Osteocyte (in vitro differentiated cells): Measurements from ENCODE around the gene VSNL1. TPM values are rescaled to one million over a fixed set of nuclear protein-coding genes. Genes with fewer than 3 reads are reported as not detected.

ENCODE experiments used
- DNase-seq: peaks from one replicate; pipeline ENCODE4 v3.0.0; 2021; ENCODE audit warnings: mixed read lengths; ENCODE audit not compliant: unreplicated experiment; ENCODE audit errors: extremely low spot score
- H3K27ac Mint-ChIP-seq: one replicate; pipeline ENCODE4 v1.8.0; 2021; ENCODE audit warnings: mild to moderate bottlenecking, mixed read lengths; ENCODE audit not compliant: unreplicated experiment
- H3K27me3 Mint-ChIP-seq: one replicate; pipeline ENCODE4 v1.8.0; 2021; ENCODE audit warnings: mixed read lengths; ENCODE audit not compliant: unreplicated experiment
- H3K36me3 Mint-ChIP-seq: one replicate; pipeline ENCODE4 v1.8.0; 2021; ENCODE audit warnings: mixed read lengths; ENCODE audit not compliant: unreplicated experiment
- H3K4me1 Mint-ChIP-seq: one replicate; pipeline ENCODE4 v1.8.0; 2021; ENCODE audit warnings: mixed read lengths; ENCODE audit not compliant: unreplicated experiment
- H3K4me3 Mint-ChIP-seq: one replicate; pipeline ENCODE4 v1.8.0; 2021; ENCODE audit warnings: mild to moderate bottlenecking, moderate library complexity, mixed read lengths; ENCODE audit not compliant: unreplicated experiment
- H3K9me3 Mint-ChIP-seq: one replicate; pipeline ENCODE4 v1.8.0; 2021; ENCODE audit warnings: mixed read lengths; ENCODE audit not compliant: unreplicated experiment
- total RNA-seq: library from RNA; stranded (reverse); gene quantifications from 2 replicates; pipeline ENCODE4 v1.2.1, GENCODE V29; 2021
- TF ChIP-seq, protein P1 (sequence below): fragments of 200-600 bp; sonication (generic); IDR thresholded peaks from 2 replicates; pipeline ENCODE4 v1.5.0; 2021; ENCODE audit warnings: antibody characterized with exemption, mild to moderate bottlenecking, moderate library complexity

VSNL1 gene
- total RNA-seq, 1 donor from 2014 or later: not detected

DNA sequence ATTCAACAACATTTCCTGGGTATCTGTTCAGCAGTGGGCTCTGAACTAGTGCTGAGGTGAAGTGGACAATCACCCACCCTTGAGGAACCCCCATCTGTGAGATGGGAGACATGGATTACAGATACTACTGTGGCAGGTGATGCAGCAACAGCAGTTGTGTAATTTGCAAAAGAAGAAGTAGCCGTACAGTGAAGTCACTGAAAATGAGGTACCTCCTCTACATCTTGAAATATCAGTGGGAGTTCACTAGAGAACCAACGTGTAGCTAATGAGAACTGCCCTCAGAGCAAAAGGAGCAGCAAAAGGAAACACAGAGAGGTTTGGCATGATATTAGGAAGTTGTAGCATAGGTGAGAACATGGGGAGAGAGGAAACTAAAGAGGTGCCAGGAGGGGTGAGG lies 41.3 kb downstream of the VSNL1 start:
- peaks cover 3% of the 10 kb centered on the region for H3K27me3 Mint-ChIP-seq
- no peak overlapping the region for H3K4me3 Mint-ChIP-seq
- DNase-seq: no peak
- no peaks in the 10 kb centered on the region for H3K36me3 Mint-ChIP-seq
- no peaks in the 10 kb centered on the region for H3K9me3 Mint-ChIP-seq
- no peak overlapping the region for H3K27ac Mint-ChIP-seq
- TF ChIP-seq, protein P1, sequence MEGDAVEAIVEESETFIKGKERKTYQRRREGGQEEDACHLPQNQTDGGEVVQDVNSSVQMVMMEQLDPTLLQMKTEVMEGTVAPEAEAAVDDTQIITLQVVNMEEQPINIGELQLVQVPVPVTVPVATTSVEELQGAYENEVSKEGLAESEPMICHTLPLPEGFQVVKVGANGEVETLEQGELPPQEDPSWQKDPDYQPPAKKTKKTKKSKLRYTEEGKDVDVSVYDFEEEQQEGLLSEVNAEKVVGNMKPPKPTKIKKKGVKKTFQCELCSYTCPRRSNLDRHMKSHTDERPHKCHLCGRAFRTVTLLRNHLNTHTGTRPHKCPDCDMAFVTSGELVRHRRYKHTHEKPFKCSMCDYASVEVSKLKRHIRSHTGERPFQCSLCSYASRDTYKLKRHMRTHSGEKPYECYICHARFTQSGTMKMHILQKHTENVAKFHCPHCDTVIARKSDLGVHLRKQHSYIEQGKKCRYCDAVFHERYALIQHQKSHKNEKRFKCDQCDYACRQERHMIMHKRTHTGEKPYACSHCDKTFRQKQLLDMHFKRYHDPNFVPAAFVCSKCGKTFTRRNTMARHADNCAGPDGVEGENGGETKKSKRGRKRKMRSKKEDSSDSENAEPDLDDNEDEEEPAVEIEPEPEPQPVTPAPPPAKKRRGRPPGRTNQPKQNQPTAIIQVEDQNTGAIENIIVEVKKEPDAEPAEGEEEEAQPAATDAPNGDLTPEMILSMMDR: no peak
- H3K4me1 Mint-ChIP-seq: no peaks in the 10 kb centered on the region

DNA sequence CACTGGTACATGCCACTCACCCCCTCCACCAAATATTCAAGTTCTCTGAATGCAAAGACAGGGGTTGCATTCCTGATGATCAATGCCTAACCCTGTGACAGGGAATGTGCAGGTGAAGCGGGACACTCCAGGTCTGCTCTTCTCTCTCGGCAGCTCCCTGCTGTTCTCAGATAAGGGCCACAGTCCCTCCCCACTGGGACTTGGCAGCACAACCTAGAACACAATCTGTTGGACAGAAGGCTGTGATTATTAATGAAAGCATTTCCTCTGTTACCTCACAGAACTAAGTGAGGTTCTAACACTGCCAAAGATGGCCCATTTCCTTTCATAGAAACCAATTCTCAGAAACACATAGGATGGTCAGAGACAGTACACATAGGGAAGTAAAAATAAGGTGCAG lies 42.7 kb downstream of the VSNL1 start:
- Mint-ChIP-seq H3K4me3 (no peak overlapping the region), H3K9me3 (no peaks in the 10 kb centered on the region), H3K27me3 (peaks cover 3% of the 10 kb centered on the region), H3K4me1 (no peaks in the 10 kb centered on the region), H3K36me3 (no peaks in the 10 kb centered on the region), H3K27ac (no peak overlapping the region)
- TF ChIP-seq, protein P1: no peak
- DNase-seq: no peak

DNA sequence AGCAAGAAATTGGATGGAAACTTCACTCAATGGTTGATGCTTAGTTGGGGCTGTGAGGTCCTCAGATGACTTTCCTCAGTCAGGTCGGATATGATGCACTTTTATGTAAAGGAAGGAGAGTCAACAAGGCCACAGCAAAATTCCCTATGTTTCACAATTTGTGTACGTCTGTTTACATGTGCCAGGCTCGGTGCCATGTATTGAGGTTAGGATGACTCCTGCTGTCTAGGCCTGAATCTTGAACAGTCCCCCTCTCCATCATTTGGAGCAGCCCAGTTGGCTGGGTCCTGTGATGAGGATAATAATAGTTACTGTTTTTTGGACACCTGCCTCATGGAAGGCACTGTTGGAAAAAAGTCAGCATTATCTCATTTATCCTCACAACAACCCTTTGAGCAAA lies 43.1 kb downstream of the VSNL1 start:
- DNase-seq: no peak
- no peaks in the 10 kb centered on the region for H3K9me3 Mint-ChIP-seq
- H3K4me1 Mint-ChIP-seq: no peaks in the 10 kb centered on the region
- TF ChIP-seq, protein P1: no peak
- no peak overlapping the region for H3K4me3 Mint-ChIP-seq
- H3K27me3 Mint-ChIP-seq: peaks cover 3% of the 10 kb centered on the region
- H3K27ac Mint-ChIP-seq: no peak overlapping the region
- no peaks in the 10 kb centered on the region for H3K36me3 Mint-ChIP-seq

DNA sequence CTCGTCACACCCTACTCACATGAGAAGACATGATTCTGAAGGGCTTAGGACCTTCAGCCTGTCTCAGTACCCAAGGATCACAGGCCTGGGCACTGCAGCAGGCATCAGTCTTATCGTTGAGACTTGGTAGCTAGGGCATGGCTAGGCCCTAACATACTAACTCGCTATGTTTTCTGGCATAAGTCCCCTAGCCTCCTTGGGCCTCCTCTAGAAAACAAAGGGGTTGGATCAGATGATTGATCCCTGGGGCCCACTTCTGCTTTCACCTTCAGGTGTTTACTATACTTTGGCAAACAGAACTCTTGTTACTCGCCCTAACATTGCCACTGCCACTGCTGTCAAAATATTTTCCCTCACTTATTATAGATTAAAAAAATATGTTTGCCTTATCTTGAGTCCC lies 44.2 kb downstream of the VSNL1 start:
- Mint-ChIP-seq H3K27ac (no peak overlapping the region), H3K27me3 (peaks cover 3% of the 10 kb centered on the region), H3K36me3 (no peaks in the 10 kb centered on the region), H3K4me3 (no peak overlapping the region), H3K4me1 (no peaks in the 10 kb centered on the region), H3K9me3 (no peaks in the 10 kb centered on the region)
- TF ChIP-seq, protein P1: no peak
- DNase-seq: no peak

DNA sequence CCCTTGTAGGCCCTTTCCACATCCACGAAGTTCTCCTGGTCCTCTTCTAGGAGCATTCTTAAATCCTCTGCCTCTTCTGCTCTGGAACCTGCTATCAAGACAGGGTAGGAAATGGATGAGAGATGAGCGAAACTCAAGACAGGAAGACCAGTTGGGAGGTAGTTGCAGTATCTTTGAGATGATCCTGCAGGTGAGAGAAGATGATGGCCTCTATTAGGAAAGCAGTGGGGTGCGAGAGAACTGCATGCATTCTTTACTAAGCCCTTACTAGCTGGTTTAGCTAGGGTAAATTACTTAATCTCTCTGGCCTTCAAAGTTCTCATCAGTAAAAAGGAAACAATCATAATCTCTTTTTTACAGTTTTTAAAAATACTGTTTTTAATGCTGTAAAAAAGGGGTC lies 47.0 kb downstream of the VSNL1 start:
- TF ChIP-seq, protein P1: no peak
- Mint-ChIP-seq H3K4me3 (no peak overlapping the region), H3K4me1 (no peaks in the 10 kb centered on the region), H3K36me3 (no peaks in the 10 kb centered on the region), H3K27ac (no peak overlapping the region), H3K9me3 (no peaks in the 10 kb centered on the region), H3K27me3 (no peaks in the 10 kb centered on the region)
- DNase-seq: no peak
